PFSK-1 (cell line): ENCODE data around the gene CNTLN.

Source experiments
- FOXP2 ChIP-seq: optimal IDR thresholded peaks from 2 replicates; pipeline ENCODE3; 2011; ENCODE audit warnings: borderline replicate concordance, control low read depth, inconsistent platforms; ENCODE audit not compliant: insufficient read depth; ENCODE audit errors: extremely low read length, extremely low read depth
- POLR2AphosphoS5 ChIP-seq: IDR thresholded peaks from 2 replicates; pipeline ENCODE4 v1.6.1; 2012; ENCODE audit warnings: low read depth, mild to moderate bottlenecking, control low read depth, low read length, moderate library complexity
- REST ChIP-seq, 2 experiments: IDR thresholded peaks; 2 replicates each; pipeline versions ENCODE4 v1.6.1 to v1.8.0; 2011 to 2012; ENCODE audit warnings: low read depth in 2 of 2, low read length in 2 of 2, control low read depth in 1 of 2, inconsistent platforms in 1 of 2, mild to moderate bottlenecking in 1 of 2, moderate library complexity in 1 of 2; ENCODE audit not compliant: insufficient read depth in 1 of 2
- SIN3A ChIP-seq: IDR thresholded peaks from 2 replicates; pipeline ENCODE4 v1.6.1; 2012; ENCODE audit warnings: mild to moderate bottlenecking, low read length, moderate library complexity, borderline replicate concordance; ENCODE audit not compliant: insufficient read depth
- TAF1 ChIP-seq: IDR thresholded peaks from 2 replicates; pipeline ENCODE4 v1.6.1; 2012; ENCODE audit warnings: low read length, control low read depth, borderline replicate concordance; ENCODE audit not compliant: insufficient read depth

Gene CNTLN

GRCh38 chr9:17398350-17398749 lies 263.5 kb downstream of the CNTLN start:
- TF ChIP-seq POLR2AphosphoS5 (no peak), SIN3A (no peak), REST (IDR thresholded peaks at IDR 0.05; ENCODE audit: insufficient read depth in 1 of 2, low read depth in 2 of 2, low read length in 2 of 2) (no peak), FOXP2 (no peak), TAF1 (no peak)

- TF ChIP-seq SIN3A = no peak
- TF ChIP-seq TAF1 = no peak
- no peak for TF ChIP-seq FOXP2
- no peak for TF ChIP-seq REST (IDR thresholded peaks at IDR 0.05; ENCODE audit: insufficient read depth in 1 of 2, low read depth in 2 of 2, low read length in 2 of 2)
- no peak for TF ChIP-seq POLR2AphosphoS5
These were observed 267.0 kb downstream of the CNTLN start for GRCh38 chr9:17401858-17402257.

GRCh38 chr9:17402309-17402708 lies 267.5 kb downstream of the CNTLN start:
- TF ChIP-seq REST (IDR thresholded peaks at IDR 0.05; ENCODE audit: insufficient read depth in 1 of 2, low read depth in 2 of 2, low read length in 2 of 2) (no peak), POLR2AphosphoS5 (no peak), TAF1 (no peak), FOXP2 (no peak), SIN3A (no peak)

GRCh38 chr9:17403539-17403938 lies 268.7 kb downstream of the CNTLN start:
- TF ChIP-seq TAF1 (no peak), FOXP2 (no peak), REST (IDR thresholded peaks at IDR 0.05; ENCODE audit: insufficient read depth in 1 of 2, low read depth in 2 of 2, low read length in 2 of 2) (no peak), POLR2AphosphoS5 (no peak), SIN3A (no peak)

GRCh38 chr9:17414986-17415385 lies 280.1 kb downstream of the CNTLN start:
- TF ChIP-seq SIN3A (no peak), FOXP2 (no peak), TAF1 (no peak), REST (IDR thresholded peaks at IDR 0.05; ENCODE audit: insufficient read depth in 1 of 2, low read depth in 2 of 2, low read length in 2 of 2) (no peak), POLR2AphosphoS5 (no peak)
